ENCODE measurements around the gene SLC41A3.
"Not testable (repeated sequence)": the region's sequence is repeated elsewhere in the genome, so short reads cannot be mapped to it uniquely, and the experiment has no call there.

The SLC41A3 gene

GRCh38 chr3:126081618-126082361 lies 2.1 kb downstream of the SLC41A3 start:
- DNase-seq: no peak

GRCh38 chr3:126080970-126081369 lies 3.0 kb downstream of the SLC41A3 start:
- no peak for DNase-seq

- DNase-seq: no peak
Measured at GRCh38 chr3:126078866-126079265, 5.1 kb downstream of the SLC41A3 start.

- no peak for DNase-seq
Measured at GRCh38 chr3:126077754-126078153, 6.2 kb downstream of the SLC41A3 start.

GRCh38 chr3:126076140-126076539 lies 7.8 kb downstream of the SLC41A3 start:
- no peak for DNase-seq

GRCh38 chr3:126070146-126070545 lies 13.8 kb downstream of the SLC41A3 start:
- DNase-seq: no peak

GRCh38 chr3:126067959-126068358 lies 16.0 kb downstream of the SLC41A3 start:
- no peak for DNase-seq

GRCh38 chr3:126066676-126067075 lies 17.2 kb downstream of the SLC41A3 start:
- DNase-seq: not testable (repeated sequence)

- DNase-seq: no peak
Measured at GRCh38 chr3:126065876-126066275, 18.0 kb downstream of the SLC41A3 start.

- no peak for DNase-seq
Measured at GRCh38 chr3:126064627-126065258, 19.2 kb downstream of the SLC41A3 start.

- DNase-seq: no peak
Measured at GRCh38 chr3:126063358-126063965, 20.5 kb downstream of the SLC41A3 start.

- no peak for DNase-seq
Measured at GRCh38 chr3:126061301-126062032, 22.5 kb downstream of the SLC41A3 start.

GRCh38 chr3:126060613-126061145 lies 23.2 kb downstream of the SLC41A3 start:
- DNase-seq: no peak

GRCh38 chr3:126058666-126059065 lies 25.3 kb downstream of the SLC41A3 start:
- no peak for DNase-seq

GRCh38 chr3:126057936-126058335 lies 26.0 kb downstream of the SLC41A3 start:
- no peak for DNase-seq

GRCh38 chr3:126057501-126057819 lies 26.5 kb downstream of the SLC41A3 start:
- DNase-seq: no peak

GRCh38 chr3:126056681-126057500 lies 27.0 kb downstream of the SLC41A3 start:
- no peak for DNase-seq

GRCh38 chr3:126056088-126056487 lies 27.8 kb downstream of the SLC41A3 start:
- DNase-seq: no peak

- DNase-seq: no peak
Measured at GRCh38 chr3:126054870-126055269, 29.1 kb downstream of the SLC41A3 start.

GRCh38 chr3:126053949-126054569 lies 29.9 kb downstream of the SLC41A3 start:
- DNase-seq: no peak

- DNase-seq: no peak
Measured at GRCh38 chr3:126053513-126053912, 30.4 kb downstream of the SLC41A3 start.

All from GDM1 (cell line).